ENCODE results near the gene TRH.
"Not testable (repeated sequence)": the region's sequence is repeated elsewhere in the genome, so short reads cannot be mapped to it uniquely, and the experiment has no call there.

TRH gene

DNA sequence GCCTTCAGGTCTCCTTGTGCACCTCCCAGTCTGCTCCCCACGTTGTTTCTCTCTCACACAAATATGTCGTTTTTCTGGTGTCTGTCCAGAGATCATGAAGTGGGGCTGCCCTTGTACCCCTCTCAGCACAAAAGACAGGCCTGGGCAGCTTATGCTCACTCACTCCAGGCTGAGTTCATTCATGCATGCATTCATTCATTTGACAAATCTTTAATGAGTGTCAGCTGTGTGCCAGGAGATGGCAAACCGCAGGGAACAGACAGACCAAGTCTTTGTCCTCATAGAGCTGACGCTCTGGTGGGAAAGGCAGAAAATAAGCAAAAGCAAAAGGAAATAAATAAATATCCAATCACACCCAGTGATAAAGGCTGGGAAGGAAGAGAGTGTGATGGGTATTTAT, 7.6 kb upstream of the TRH start:
- DNase-seq, result no peak

DNA sequence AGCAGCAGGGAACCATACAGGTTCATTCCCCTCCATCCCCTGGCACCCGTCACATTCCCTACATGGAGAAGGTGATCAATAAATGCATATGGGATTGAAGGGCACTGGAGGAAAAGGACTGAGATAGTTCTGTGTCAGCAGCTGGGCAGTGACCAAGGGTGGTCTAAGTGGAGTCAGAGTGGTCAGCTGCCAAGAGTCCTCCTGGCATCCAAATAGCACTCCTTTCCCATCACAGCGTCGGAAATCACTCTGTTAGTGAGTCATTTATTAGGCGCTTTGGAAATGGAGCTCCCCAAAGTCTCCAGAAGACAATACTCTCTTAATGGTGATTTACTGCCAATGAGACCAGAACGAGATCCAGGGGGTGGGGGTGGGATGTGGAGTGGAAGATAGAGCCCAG, 6.8 kb upstream of the TRH start:
- DNase-seq, result no peak

DNA sequence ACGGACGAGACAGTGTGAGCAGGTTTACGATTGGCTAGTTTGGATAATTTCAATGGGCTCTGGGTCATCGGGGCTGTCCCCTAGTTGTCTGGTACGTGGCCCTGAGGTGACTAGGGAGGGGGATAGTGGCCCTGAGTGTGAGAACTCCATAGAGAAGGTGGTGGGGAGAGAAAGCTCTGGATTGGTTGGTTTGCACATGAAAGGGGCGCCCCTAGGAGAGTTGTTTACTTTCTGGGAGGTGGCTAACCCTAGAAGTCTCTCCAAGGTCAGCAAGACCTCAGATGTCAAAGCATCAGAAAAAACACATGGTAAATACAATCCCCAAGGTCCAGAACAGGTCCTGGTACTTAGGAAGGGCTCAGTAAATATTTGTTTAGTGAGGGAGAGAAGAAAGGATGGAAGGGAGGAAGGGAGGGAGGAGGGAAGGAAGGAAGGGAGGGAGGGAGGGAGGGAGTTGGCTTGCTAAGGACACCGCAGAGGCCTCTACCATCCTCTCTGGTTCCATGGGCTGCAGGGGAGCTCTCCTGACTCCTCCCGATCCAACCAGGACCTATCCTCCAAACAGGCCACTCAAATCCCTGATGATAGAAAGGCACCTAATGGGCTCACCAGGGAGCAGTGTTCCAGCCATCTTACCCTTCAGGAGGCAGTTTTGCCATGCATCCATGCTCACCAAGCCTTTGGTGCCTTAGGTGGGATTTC, 3.0 kb upstream of the TRH start:
- DNase-seq, result no peak

DNA sequence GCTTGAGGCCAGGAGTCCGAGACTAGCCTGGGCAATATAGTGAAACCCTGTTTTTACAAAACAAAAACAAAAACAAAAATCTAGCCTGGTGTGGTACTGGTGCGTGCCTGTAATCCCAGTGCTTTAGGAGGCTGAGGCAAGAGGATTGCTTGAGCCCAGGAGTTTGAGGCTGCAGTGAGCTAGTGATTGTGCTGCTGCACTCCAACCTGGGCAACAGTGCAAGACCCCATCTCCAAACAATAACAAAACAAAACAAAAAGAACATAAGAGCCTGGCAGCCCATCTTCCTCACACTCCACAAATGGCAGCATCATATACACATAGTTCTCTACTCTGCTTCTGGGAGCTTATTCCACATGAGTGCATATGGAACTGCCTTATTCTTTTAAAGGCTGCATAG, 2.2 kb upstream of the TRH start:
- no peak for DNase-seq

GRCh38 chr3:129973853-129974563, 512 bp upstream of the TRH start:
- DNase-seq, result no peak

DNA sequence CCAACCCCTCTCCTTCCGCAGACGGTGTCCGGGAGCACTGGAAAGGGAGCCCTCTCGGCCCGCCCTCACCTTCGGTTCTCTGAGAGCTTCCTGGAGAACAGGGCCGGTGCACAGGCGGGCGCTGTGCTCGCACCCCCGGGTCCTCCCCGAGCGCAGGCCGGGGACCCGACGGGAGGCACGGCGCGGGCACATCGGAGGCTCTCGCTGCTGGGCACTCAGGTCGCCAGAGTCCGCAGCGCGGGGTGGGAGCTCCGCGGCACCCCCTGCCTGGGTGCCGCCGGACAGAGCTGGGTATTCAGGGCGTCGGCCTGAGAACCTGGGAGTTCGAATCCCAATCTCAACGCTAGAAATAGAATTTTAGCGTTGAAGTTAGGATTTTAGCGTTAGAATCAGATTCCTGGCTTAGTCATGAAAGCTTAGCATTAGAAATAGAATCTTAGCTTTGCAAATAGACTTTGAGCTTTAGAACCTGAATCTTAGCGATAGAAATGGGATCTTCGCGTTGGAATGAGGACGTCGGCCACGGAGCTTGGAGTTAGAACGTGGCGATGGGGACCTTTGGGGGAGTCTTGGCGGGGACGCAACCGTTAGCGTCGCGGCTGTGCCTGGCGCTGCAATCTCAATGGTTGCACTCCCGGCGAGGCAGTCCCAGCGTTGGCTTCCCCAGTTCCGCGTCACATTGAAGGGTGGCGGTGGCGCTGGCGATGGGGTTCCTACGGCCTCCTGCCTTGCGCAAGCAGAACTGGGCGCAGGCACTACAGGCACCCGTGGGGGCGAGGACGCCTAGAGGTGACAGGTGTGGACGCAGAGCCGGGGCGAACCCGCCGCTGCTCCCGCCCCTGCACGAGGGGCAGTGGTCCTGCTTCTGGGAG, 549 bp downstream of the TRH start:
- DNase-seq, result no peak

GRCh38 chr3:129975705-129976048, 1.2 kb downstream of the TRH start:
- DNase-seq, result no peak

DNA sequence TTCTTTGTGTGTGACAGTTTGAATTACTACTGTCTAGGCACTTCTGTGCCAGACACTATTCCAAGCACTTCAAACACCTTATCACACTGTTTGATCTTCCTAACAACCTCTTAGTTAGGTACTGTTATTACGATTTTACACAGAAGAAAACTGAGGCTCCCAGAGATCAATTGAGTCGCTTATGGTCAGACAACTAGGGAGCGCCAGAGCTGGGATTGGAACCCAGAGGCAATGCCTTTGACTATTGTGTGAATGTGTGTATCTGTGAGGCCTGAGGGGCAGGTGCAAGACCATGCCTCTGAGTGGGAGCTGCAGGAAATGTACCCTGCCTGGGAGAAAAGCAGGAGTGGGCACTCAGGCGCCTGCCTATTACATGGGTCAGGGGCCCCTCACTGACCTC, 1.8 kb downstream of the TRH start:
- DNase-seq, result no peak

DNA sequence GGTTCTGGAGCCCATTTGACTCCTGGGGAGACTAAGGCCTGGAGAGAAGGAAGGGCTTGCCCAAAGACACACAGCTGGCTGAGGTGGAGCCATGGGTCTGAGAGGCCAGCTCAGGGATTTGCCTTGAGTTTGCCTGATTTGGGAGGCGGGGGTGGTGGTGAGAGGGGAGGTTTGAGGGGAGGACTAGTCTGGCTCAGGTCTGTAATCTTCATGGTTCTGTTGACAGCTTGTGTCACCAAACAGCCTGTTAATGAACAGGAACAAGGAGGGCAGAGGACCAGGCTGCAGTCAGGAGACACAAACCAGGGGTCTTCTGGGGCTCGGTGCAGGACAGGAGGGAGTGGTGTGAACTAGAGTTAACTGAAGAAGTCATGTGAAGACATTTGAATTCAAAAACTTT, 3.6 kb downstream of the TRH start:
- no peak for DNase-seq

DNA sequence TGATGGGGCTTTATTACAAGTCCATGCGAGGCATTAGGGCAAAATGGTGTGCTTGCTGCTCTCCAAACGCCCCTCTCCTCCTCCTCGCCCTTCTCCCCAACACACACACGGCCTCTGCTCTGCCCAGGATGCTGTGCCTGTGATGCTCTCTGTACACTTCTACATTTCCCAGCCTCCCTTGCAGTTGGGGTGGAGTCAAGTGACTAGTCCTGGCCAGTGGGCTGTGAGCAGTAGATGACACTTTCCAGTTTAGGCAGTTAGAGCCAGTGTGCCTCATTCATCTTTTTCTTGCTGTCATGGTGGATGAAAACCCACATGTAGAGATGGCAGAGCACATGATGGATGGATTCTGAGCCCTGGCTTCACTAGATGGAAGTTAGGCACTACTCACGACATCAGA, 5.4 kb downstream of the TRH start:
- no peak for DNase-seq

DNA sequence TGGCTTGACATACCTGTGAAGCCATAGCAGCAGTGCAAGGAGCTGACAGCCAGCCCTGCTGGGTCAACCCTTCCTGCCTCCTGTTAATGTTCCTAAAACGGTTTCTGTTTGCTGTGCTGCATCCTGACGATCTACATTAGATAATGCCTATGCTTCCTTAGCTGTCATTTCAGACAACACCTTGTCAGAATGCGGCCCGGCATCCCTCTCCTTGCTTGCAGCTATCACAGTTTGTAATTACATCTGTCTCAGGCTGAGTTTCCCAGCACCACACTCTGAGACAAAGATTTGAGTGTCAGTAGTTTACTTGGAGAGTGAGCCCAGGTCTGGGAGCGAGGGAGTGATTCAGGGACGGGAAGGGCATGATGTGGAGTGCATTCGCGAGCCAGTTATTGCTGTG, 9.0 kb downstream of the TRH start:
- DNase-seq, result no peak

- no peak for DNase-seq
Measured at GRCh38 chr3:129984125-129984524, 9.6 kb downstream of the TRH start.

- DNase-seq, result no peak
Measured at GRCh38 chr3:129985113-129985512, 10.6 kb downstream of the TRH start.

DNA sequence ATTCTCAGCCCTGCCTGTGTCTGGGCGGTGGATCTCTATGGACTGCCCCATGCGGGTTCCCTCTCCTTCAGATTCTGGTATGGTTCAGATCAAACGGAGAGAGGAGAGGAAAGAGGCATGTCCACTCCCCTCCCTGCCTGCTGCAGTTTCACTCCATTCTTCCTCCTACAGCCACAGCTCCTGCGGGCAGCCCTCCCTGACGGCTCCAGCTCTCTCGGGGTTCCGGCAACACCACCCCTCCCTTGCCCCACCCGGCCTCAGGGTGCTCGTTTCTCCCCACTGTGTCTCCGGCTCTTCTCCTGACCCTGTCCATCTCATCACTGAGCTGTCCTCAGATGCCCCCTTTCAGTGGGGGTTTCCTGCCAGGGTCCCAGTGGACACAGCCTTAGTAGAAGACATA, 13.9 kb downstream of the TRH start:
- DNase-seq, result no peak

GRCh38 chr3:129989414-129989813, 14.9 kb downstream of the TRH start:
- DNase-seq, result no peak

GRCh38 chr3:129992781-129993180, 18.3 kb downstream of the TRH start:
- no peak for DNase-seq

- no peak for DNase-seq
Measured at GRCh38 chr3:129994883-129995559, 20.5 kb downstream of the TRH start.

DNA sequence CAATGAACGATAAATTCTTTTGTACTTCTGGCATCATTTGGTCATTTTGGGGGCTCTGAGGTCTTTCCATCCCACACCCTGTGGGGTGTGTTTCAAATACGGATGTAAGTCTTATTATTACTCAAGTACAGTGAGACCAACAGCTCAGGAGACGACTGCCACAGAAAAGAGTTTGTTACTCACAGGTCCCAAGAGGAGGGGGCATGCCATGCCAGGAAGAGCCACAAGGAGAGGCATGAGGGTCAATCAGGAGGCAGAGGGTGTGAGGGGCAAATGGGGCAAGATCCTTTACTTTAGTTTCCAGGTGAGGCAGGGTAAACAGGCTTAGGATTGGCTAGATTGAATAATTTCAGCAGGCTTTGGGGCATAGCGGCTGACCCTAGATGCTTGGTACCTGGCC, 21.6 kb downstream of the TRH start:
- no peak for DNase-seq

GRCh38 chr3:129999176-129999575, 24.7 kb downstream of the TRH start:
- not testable (repeated sequence) for DNase-seq

- DNase-seq, result not testable (repeated sequence)
Measured at GRCh38 chr3:130002666-130003598, 28.4 kb downstream of the TRH start.

- DNase-seq, result no peak
Measured at GRCh38 chr3:130010556-130010955, 36.0 kb downstream of the TRH start.

- DNase-seq, result not testable (repeated sequence)
Measured at GRCh38 chr3:130012108-130012507, 37.6 kb downstream of the TRH start.
